ENCODE data around the gene RDH13. TPM values are rescaled to one million over a fixed set of nuclear protein-coding genes. Genes with fewer than 3 reads are reported as not detected.

Gene RDH13
- total and polyA plus RNA-seq, 2 of the 8 experiments (the other 6 are each of a cell fraction or from before 2014, with no cell fraction given), result 15.9 to 31.5 TPM

- no peak overlapping the region for H3K27ac ChIP-seq (ENCODE audit: low read depth, low read length)
- H2AK5ac ChIP-seq (ENCODE audit: low read depth, low read length), result no peak overlapping the region
- no peak overlapping the region for H3K4me2 ChIP-seq (ENCODE audit: insufficient read depth in 1 of 2, low read depth in 2 of 2, low read length in 2 of 2)
- H2BK20ac ChIP-seq (ENCODE audit: low read length), result no peak overlapping the region
- H3K23me2 ChIP-seq (ENCODE audit: low read depth, low read length), result no peaks in the 10 kb centered on the region; the same call in 1 of the 2 replicates
- H2BK120ac ChIP-seq (replicated peaks; ENCODE audit: low read depth, low read length), result no peak overlapping the region
- H2BK12ac ChIP-seq (ENCODE audit: low read depth, low read length), result no peak overlapping the region
- no peak overlapping the region for H4K5ac ChIP-seq (ENCODE audit: insufficient read length, low read depth, low read length)
- POLR2A ChIA-PET (ENCODE audit: partially characterized antibody), result interaction anchor here (0.7 to 1.6 kb wide), 5 partner anchors 13 to 309 kb away, joined by 3 to 5 read pairs (median 3); partner anchors contain the start of gene PPP1R12C
- no peak overlapping the region for H3K18ac ChIP-seq (ENCODE audit: extremely low read depth, low read length)
- WGBS, 2 experiments (ENCODE audit: extremely low coverage in 1 of 2, insufficient coverage in 1 of 2, insufficient read length in 1 of 2, insufficient replicate concordance in 2 of 2, low coverage in 1 of 2, low lambda C conversion rate in 2 of 2, missing lambda C conversion rate in 1 of 2), result 92% methylated on average over 16 of the region's 23 CpGs; no CpG with 5 or more reads in 1 of the 2 experiments
- no peak for FAIRE-seq
- H3K23ac ChIP-seq (ENCODE audit: insufficient read length), result no peak overlapping the region
- DNase-seq (ENCODE audit: low read depth in 1 of 2, low spot score in 2 of 2), result no peak
- H3K4me3 ChIP-seq (ENCODE audit: extremely low read depth in 1 of 4, insufficient read depth in 2 of 4, low read depth in 3 of 4, low read length in 4 of 4), result no peak overlapping the region
- H3K56ac ChIP-seq (replicated peaks; ENCODE audit: insufficient read length, low read depth, low read length), result no peak overlapping the region
- peaks cover 0 to 2% (median 0%) of the 10 kb centered on the region in 4 experiments; a peak in 1 of 8 replicates for H3K36me3 ChIP-seq (ENCODE audit: control insufficient read depth in 2 of 4, insufficient read depth in 4 of 4, low read length in 3 of 4)
- H4K8ac ChIP-seq (ENCODE audit: extremely low read depth, insufficient read depth, low read length), result no peak overlapping the region
- no peak overlapping the region for H2BK5ac ChIP-seq (ENCODE audit: low read depth, low read length)
- H3K4ac ChIP-seq (replicated peaks; ENCODE audit: insufficient read length, low read depth, low read length), result no peak overlapping the region
- H3K27me3 ChIP-seq (replicated peaks in 1 of 4; ENCODE audit: control insufficient read depth in 3 of 4, extremely low read depth in 1 of 4, insufficient read depth in 3 of 4, low read length in 3 of 4), result 0 out of 7 replicates have a peak, but pooled peaks cover 0 to 3% (median 0%) of the 10 kb centered on the region in 4 experiments
- H4K91ac ChIP-seq (replicated peaks; ENCODE audit: insufficient read length, low read length), result no peak overlapping the region
- H3K14ac ChIP-seq (ENCODE audit: insufficient read length), result no peak overlapping the region
- H3K9ac ChIP-seq (replicated peaks in 1 of 4; ENCODE audit: extremely low read depth in 1 of 4, low read depth in 3 of 4, low read length in 3 of 4), result no peak overlapping the region; a peak in 1 of 7 replicates
- H3K4me1 ChIP-seq (replicated peaks in 1 of 4; ENCODE audit: control insufficient read depth in 3 of 4, insufficient read depth in 4 of 4, low read length in 3 of 4), result peaks cover 3 to 21% (median 14%) of the 10 kb centered on the region in 4 experiments
- no peak overlapping the region for H2AFZ ChIP-seq (ENCODE audit: low read length)
- CTCF ChIA-PET (ENCODE audit: partially characterized antibody), result interaction anchor here (0.7 to 2.8 kb wide), 7 partner anchors 9 to 217 kb away, joined by 3 to 26 read pairs (median 3); no protein-coding TSS in a partner anchor
- H3K79me1 ChIP-seq (ENCODE audit: low read depth, low read length), result peaks cover 3% of the 10 kb centered on the region; the same call in 1 of the 2 replicates
- no peaks in the 10 kb centered on the region for H3K79me2 ChIP-seq (ENCODE audit: control insufficient read depth in 1 of 2, insufficient read depth in 2 of 2, low read length in 2 of 2)
- peaks cover 17 to 19% of the 10 kb centered on the region in 2 experiments for H4K20me1 ChIP-seq (replicated peaks in 1 of 2; ENCODE audit: control insufficient read depth in 1 of 2, insufficient read depth in 2 of 2, low read length in 2 of 2)
- H3K9me3 ChIP-seq (ENCODE audit: insufficient read depth in 2 of 2, low read depth in 1 of 2, low read length in 1 of 2), result no peaks in the 10 kb centered on the region
- TF ChIP-seq POLR2A (IDR thresholded peaks at IDR 0.05; ENCODE audit: control extremely low read depth in 1 of 2, low read depth in 2 of 2, low read length in 2 of 2), result no peak
- no peak for TF ChIP-seq POLR2AphosphoS5 (IDR thresholded peaks at IDR 0.05; ENCODE audit: low read depth, low read length)
- no peak for TF ChIP-seq TAF7 (optimal IDR thresholded peaks at IDR 0.05; ENCODE audit: borderline replicate concordance, low read depth, low read length)
- TF ChIP-seq BRCA1 (IDR thresholded peaks at IDR 0.05; ENCODE audit: low read depth, low read length), result no peak
- no peak for TF ChIP-seq POU5F1 (IDR thresholded peaks at IDR 0.05; ENCODE audit: low read depth, low read length)
- no peak for TF ChIP-seq MAFK (IDR thresholded peaks at IDR 0.05; ENCODE audit: low read depth, low read length)
- no peak for TF ChIP-seq TEAD4 (IDR thresholded peaks at IDR 0.05; ENCODE audit: low read depth, low read length)
- TF ChIP-seq, protein P1, sequence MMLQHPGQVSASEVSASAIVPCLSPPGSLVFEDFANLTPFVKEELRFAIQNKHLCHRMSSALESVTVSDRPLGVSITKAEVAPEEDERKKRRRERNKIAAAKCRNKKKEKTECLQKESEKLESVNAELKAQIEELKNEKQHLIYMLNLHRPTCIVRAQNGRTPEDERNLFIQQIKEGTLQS (IDR thresholded peaks at IDR 0.05; ENCODE audit: insufficient read depth, low read depth, low read length), result no peak
- no peak overlapping the region for H2BK15ac ChIP-seq (ENCODE audit: low read length)
These were observed 35.1 kb upstream of the RDH13 start for GRCh38 chr19:55097864-55098715.
